Colonic mucosa (tissue), 4 donors: ENCODE data around the gene COL18A1. TPM values are rescaled to one million over a fixed set of nuclear protein-coding genes. Genes with fewer than 3 reads are reported as not detected.

ENCODE experiments used
- DNase-seq: peaks from one replicate; pipeline ENCODE4 v3.0.0-alpha.2; 2020
- H3K27ac ChIP-seq: fragments of 200-600 bp; one replicate; pipeline ENCODE4 v1.8.0; 2021
- H3K27me3 ChIP-seq: fragments of 200-600 bp; one replicate; pipeline ENCODE4 v1.8.0; 2021
- H3K36me3 ChIP-seq: fragments of 200-600 bp; one replicate; pipeline ENCODE4 v1.8.0; 2021
- H3K4me1 ChIP-seq: fragments of 200-600 bp; one replicate; pipeline ENCODE4 v1.8.0; 2021; ENCODE audit warnings: mild to moderate bottlenecking
- H3K4me3 ChIP-seq: fragments of 200-600 bp; one replicate; pipeline ENCODE4 v1.8.0; 2021
- H3K9ac ChIP-seq, 2 donors: one replicate each; pipeline ENCODE4 v1.7.0; 2013; ENCODE audit warnings: control low read depth in 2 of 2, low read depth in 2 of 2, low read length in 2 of 2
- H3K9me3 ChIP-seq: fragments of 200-600 bp; one replicate; pipeline ENCODE4 v1.8.0; 2021
- intact Hi-C: fragments of 100-400 bp; cut with DNase I; formaldehyde crosslinking; loops from one replicate; pipeline ENCODE4 v1.14.1; 2022
- total RNA-seq, 2 donors: library from RNA; stranded (reverse); fragmentation: NEBNext Ultra II Directional in 1 of 2; extraction: Animal tissue kit (Norgen Biotek cat#: 25700) in 1 of 2; gene quantifications; one replicate each; pipeline ENCODE4 v1.2.1, GENCODE V29; 2021
- TF ChIP-seq, protein P1 (sequence below): fragments of 200-600 bp; IDR thresholded peaks from one replicate; pipeline ENCODE4 v1.8.0; 2022; ENCODE audit warnings: antibody characterized with exemption, mild to moderate bottlenecking
- donor health status: healthy.
- donor health status: DM: no; HTN: no; CAD: no.
- donor health status: DM: no; HTN: no; CAD: no.

The COL18A1 gene
- total RNA-seq, 2 donors from 2014 or later: 8.4 to 22.3 TPM

DNA sequence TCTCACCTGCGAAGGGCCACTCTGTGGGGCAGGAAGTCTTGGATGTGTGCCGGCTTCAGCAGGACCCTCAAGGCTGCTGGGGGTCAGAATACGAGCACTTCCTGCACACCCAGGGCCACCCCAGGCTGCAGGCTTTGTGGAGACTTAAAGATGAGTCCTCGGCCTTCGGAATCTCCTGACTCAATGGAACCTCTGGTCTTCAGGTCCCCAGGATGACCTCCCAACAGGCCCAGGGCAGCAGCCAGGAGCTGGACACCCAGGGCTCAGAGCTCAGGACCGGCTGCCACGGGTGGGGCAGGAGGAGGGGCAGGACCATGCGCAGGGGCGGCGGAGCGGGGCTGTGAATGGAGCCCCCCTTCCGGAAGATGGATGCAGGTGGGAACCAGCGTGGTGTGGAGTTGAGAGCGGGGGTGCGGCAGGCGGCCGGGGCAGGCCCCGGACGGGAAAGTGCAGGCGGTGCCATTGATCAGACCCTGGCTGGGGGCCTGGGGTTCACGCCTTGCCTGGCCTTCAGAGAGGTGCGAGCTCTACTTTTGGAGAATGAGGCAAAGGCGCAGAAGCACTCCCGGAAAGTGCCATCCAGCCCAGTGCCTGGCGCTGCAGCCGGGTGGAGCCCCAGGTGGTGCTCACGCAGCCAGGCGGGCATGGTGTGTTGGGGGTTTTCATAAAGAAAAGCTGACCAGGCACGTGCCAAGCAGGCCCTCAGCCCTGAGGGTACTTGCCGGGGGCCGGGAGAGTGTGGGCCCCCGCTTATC is 10.4 kb downstream of the COL18A1 start:
- Histone ChIP-seq H3K9ac (no peak overlapping the region), H3K4me3 (no peak overlapping the region), H3K4me1 (no peaks in the 10 kb centered on the region), H3K27ac (no peak overlapping the region), H3K9me3 (no peaks in the 10 kb centered on the region), H3K36me3 (no peaks in the 10 kb centered on the region), H3K27me3 (no peaks in the 10 kb centered on the region)
- intact Hi-C loops: no loop called here
- TF ChIP-seq, protein P1, sequence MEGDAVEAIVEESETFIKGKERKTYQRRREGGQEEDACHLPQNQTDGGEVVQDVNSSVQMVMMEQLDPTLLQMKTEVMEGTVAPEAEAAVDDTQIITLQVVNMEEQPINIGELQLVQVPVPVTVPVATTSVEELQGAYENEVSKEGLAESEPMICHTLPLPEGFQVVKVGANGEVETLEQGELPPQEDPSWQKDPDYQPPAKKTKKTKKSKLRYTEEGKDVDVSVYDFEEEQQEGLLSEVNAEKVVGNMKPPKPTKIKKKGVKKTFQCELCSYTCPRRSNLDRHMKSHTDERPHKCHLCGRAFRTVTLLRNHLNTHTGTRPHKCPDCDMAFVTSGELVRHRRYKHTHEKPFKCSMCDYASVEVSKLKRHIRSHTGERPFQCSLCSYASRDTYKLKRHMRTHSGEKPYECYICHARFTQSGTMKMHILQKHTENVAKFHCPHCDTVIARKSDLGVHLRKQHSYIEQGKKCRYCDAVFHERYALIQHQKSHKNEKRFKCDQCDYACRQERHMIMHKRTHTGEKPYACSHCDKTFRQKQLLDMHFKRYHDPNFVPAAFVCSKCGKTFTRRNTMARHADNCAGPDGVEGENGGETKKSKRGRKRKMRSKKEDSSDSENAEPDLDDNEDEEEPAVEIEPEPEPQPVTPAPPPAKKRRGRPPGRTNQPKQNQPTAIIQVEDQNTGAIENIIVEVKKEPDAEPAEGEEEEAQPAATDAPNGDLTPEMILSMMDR: no peak
- DNase-seq: no peak

DNA sequence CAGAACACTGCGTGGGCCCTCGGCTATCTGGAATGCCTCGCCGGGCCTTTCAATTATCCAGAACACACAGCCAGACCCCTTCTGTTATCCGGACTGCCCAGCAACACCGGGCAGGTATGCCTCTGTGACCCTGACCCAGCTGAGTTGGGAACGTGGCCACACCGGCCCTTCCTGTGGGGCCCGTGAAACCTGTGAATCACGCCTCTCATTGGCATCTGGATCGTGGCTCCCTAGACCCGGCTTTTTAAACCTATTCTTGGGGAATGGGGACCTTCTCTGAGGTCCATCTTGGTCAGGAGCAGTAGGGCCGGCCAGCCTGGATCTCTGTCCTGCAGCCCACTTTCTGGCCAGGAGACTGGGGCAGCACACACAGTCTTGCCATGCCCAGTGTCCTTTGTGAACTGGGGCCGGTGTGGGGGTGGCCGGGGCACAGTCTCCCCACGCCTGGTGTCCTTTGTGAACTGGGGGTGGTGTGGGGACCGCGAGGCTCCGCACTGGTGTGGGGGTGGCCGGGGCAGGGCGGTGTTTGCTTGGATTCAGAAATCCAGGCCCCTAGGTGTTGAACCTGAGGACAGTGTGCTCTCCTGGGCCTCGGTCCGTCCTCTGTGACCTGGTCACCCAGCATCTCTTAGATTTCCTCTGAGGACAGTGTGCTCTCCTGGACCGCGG is 11.1 kb downstream of the COL18A1 start:
- Histone ChIP-seq H3K9me3 (no peaks in the 10 kb centered on the region), H3K4me3 (no peak overlapping the region), H3K9ac (no peak overlapping the region), H3K36me3 (no peaks in the 10 kb centered on the region), H3K27me3 (no peaks in the 10 kb centered on the region), H3K4me1 (no peaks in the 10 kb centered on the region), H3K27ac (no peak overlapping the region)
- intact Hi-C loops: no loop called here
- no peak for DNase-seq
- TF ChIP-seq, protein P1: no peak

DNA sequence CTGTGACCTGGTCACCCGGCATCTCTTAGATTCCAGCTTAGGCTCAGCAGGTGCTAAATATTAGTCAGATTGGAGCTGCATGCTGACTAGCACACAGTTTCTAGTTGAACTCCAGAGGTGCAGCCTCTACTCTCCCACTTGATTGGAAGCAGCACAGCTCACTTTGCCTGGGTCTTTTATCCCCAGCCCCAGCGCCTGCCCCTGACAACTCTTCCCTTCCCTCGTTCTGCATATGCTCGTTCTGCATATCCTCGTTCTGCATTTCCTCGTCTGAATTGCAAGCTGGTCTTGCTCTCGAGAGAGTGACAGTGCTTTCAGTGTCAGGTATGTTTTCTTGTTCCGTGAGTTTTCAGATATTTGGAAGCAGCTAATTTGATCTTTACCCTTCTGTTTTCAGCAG is 11.7 kb downstream of the COL18A1 start:
- Histone ChIP-seq H3K9ac (no peak overlapping the region), H3K4me3 (no peak overlapping the region), H3K4me1 (no peaks in the 10 kb centered on the region), H3K27me3 (no peaks in the 10 kb centered on the region), H3K27ac (no peak overlapping the region), H3K9me3 (no peaks in the 10 kb centered on the region), H3K36me3 (no peaks in the 10 kb centered on the region)
- no peak for DNase-seq
- intact Hi-C loops: no loop called here
- TF ChIP-seq, protein P1: no peak

DNA sequence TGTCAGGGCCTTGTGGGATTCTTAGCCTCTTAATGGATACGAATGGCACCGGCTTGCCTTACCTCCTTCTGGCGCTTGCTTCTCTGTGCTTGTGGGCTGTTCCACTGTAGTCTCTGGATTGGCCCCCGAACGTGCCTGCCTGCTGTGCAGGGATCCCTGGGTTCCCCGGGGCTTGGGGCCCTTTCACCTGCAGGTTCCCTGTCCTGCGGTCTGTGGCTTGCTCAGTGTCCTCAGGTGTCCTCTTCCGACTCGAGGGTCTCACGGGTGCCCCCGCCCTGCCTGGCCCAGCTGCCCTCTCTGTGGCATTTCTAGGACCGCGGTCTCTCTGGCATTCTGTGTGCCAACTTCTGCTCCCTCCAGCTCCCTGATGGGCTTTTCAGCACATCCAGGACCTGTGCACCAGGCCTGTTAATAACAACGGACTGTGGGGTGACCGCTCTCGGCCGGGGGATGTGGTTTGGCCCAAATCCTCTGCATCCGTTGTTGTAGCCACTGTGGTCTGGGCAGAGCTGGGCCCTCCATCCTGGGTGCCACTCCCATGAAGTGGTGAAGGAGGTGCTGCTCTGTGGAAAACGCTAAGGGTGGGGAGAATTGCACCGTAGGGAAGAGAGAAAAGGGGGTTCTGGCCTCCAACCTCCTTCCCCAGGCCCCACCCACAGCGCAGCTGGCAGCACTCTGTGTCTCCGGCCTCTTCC is 12.4 kb downstream of the COL18A1 start:
- Histone ChIP-seq H3K27ac (no peak overlapping the region), H3K36me3 (no peaks in the 10 kb centered on the region), H3K27me3 (no peaks in the 10 kb centered on the region), H3K9me3 (no peaks in the 10 kb centered on the region), H3K4me1 (no peaks in the 10 kb centered on the region), H3K9ac (no peak overlapping the region), H3K4me3 (no peak overlapping the region)
- intact Hi-C loops: no loop called here
- TF ChIP-seq, protein P1: no peak
- no peak for DNase-seq

DNA sequence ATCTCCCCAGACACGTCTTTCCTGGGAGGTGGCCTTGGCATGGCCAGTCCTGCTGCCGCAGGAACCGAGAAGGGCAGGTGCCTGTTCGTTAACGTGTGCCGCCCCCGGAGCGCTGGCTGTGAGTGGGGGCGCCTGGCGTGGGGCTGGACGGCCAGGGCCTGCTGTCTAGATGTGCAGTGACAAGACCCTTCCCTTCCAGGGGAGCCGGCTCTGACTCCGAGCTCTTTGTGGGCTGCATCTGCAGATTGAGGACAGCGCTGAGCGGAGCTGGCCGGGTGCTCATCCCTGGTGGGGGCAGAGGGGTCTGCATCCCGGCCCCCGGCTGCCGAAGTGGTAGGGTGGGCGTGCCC is 13.0 kb downstream of the COL18A1 start:
- Histone ChIP-seq H3K9me3 (no peaks in the 10 kb centered on the region), H3K27ac (no peak overlapping the region), H3K27me3 (no peaks in the 10 kb centered on the region), H3K4me3 (no peak overlapping the region), H3K9ac (peak overlapping the region in 1 of 2 donors; percentile 12), H3K4me1 (no peaks in the 10 kb centered on the region), H3K36me3 (no peaks in the 10 kb centered on the region)
- intact Hi-C loops: no loop called here
- TF ChIP-seq, protein P1: no peak
- no peak for DNase-seq
